NCI-H1417 (cell line): ENCODE measurements around the gene PRKRIP1.
"Not testable (repeated sequence)": the region's sequence is repeated elsewhere in the genome, so short reads cannot be mapped to it uniquely, and the experiment has no call there.

ENCODE experiments used
- DNase-seq, 3 experiments: peaks; one replicate each; lab custom pipeline; 2025; lab: John Stamatoyannopoulos, UW

The PRKRIP1 gene

GRCh38 chr7:102395873-102396709, at the start of gene PRKRIP1:
Gene PRKRIP1, plus strand, starts transcription at chr7:102396363. Its CDS starts 49 bp downstream, at chr7:102396412.
- DNase-seq, result peak; percentile 95 to 98 (median 97)

- not testable (repeated sequence) for DNase-seq
Observed at GRCh38 chr7:102346983-102347382, 49.2 kb upstream of the PRKRIP1 start.

- not testable (repeated sequence) for DNase-seq
Observed at GRCh38 chr7:102356344-102356743, 39.8 kb upstream of the PRKRIP1 start, which contains the start of gene SPDYE6. Gene SPDYE6, minus strand, starts transcription at chr7:102356444. Its CDS starts 421 bp downstream, at chr7:102356023.

- peak; percentile 96 to 99 (median 99) for DNase-seq
Observed at GRCh38 chr7:102363549-102364393, 32.4 kb upstream of the PRKRIP1 start.

- DNase-seq, result not testable (repeated sequence)
Observed at GRCh38 chr7:102364394-102364886, 31.7 kb upstream of the PRKRIP1 start.

GRCh38 chr7:102365390-102365789, 30.8 kb upstream of the PRKRIP1 start:
- DNase-seq, result not testable (repeated sequence)

GRCh38 chr7:102370038-102370437, 26.1 kb upstream of the PRKRIP1 start:
- DNase-seq, result not testable (repeated sequence)

- not testable (repeated sequence) for DNase-seq
Observed at GRCh38 chr7:102372796-102373195, 23.4 kb upstream of the PRKRIP1 start.

GRCh38 chr7:102376964-102377466, 19.1 kb upstream of the PRKRIP1 start:
- no peak for DNase-seq

GRCh38 chr7:102380837-102381236, 15.3 kb upstream of the PRKRIP1 start:
- DNase-seq, result not testable (repeated sequence)

GRCh38 chr7:102381696-102382425, 14.3 kb upstream of the PRKRIP1 start:
- DNase-seq, result not testable (repeated sequence)

- no peak for DNase-seq
Observed at GRCh38 chr7:102387064-102387463, 9.1 kb upstream of the PRKRIP1 start.

- no peak for DNase-seq
Observed at GRCh38 chr7:102389810-102390209, 6.4 kb upstream of the PRKRIP1 start.

- DNase-seq, result peak; percentile 69 to 88 (median 84)
Observed at GRCh38 chr7:102390697-102391484, 5.3 kb upstream of the PRKRIP1 start.

- no peak for DNase-seq
Observed at GRCh38 chr7:102392330-102392729, 3.8 kb upstream of the PRKRIP1 start.

- no peak for DNase-seq
Observed at GRCh38 chr7:102393467-102393866, 2.7 kb upstream of the PRKRIP1 start.

GRCh38 chr7:102395592-102395872, 631 bp upstream of the PRKRIP1 start:
- DNase-seq, result peak in 1 of 3 experiments; percentile 52

GRCh38 chr7:102396710-102397019, 502 bp downstream of the PRKRIP1 start:
- DNase-seq, result no peak

GRCh38 chr7:102398543-102398942, 2.4 kb downstream of the PRKRIP1 start:
- DNase-seq, result no peak

GRCh38 chr7:102400360-102400759, 4.2 kb downstream of the PRKRIP1 start:
- DNase-seq, result no peak

- no peak for DNase-seq
Observed at GRCh38 chr7:102403563-102403962, 7.4 kb downstream of the PRKRIP1 start.
